Activated naive CD4-positive, alpha-beta T cell treated with anti-CD3 and anti-CD28 coated beads for 36 hours (primary cell): Measurements from ENCODE around the gene FGD4. TPM values are rescaled to one million over a fixed set of nuclear protein-coding genes. Genes with fewer than 3 reads are reported as not detected.

Source experiments
- CTCF ChIA-PET: fragments of 350-600 bp; sonication (Branson Sonifier 250); formaldehyde crosslinking; loops from one replicate; lab custom pipeline; 2021; ENCODE audit warnings: antibody characterized with exemption; lab: Charles Lee
- DNase-seq: peaks from one replicate; pipeline ENCODE4 v3.0.0-alpha.2; 2020
- H3K27ac Mint-ChIP-seq: one replicate; pipeline ENCODE4 v1.8.0; 2021; ENCODE audit warnings: mild to moderate bottlenecking, mixed read lengths
- H3K27me3 Mint-ChIP-seq: one replicate; pipeline ENCODE4 v1.8.0; 2021; ENCODE audit warnings: low read depth, mixed read lengths
- H3K36me3 Mint-ChIP-seq: one replicate; pipeline ENCODE4 v1.8.0; 2021; ENCODE audit warnings: low read depth, mixed read lengths
- H3K4me1 Mint-ChIP-seq: one replicate; pipeline ENCODE4 v1.8.0; 2021; ENCODE audit warnings: low read depth, mixed read lengths
- H3K4me3 Mint-ChIP-seq: one replicate; pipeline ENCODE4 v1.8.0; 2021; ENCODE audit warnings: mild to moderate bottlenecking, moderate library complexity, mixed read lengths
- H3K9me3 Mint-ChIP-seq: one replicate; pipeline ENCODE4 v1.8.0; 2021; ENCODE audit warnings: mixed read lengths
- intact Hi-C: fragments of 100-400 bp; cut with micrococcal nuclease; formaldehyde crosslinking; loops from one replicate; pipeline ENCODE4 v1.15.1; 2023
- total RNA-seq, 2 experiments: library from RNA; stranded (reverse); gene quantifications; one replicate each; pipeline ENCODE4 v1.2.3, GENCODE V29; 2021

The FGD4 gene
- total RNA-seq, 2 experiments from 2014 or later, result 0.15 to 0.17 TPM

DNA sequence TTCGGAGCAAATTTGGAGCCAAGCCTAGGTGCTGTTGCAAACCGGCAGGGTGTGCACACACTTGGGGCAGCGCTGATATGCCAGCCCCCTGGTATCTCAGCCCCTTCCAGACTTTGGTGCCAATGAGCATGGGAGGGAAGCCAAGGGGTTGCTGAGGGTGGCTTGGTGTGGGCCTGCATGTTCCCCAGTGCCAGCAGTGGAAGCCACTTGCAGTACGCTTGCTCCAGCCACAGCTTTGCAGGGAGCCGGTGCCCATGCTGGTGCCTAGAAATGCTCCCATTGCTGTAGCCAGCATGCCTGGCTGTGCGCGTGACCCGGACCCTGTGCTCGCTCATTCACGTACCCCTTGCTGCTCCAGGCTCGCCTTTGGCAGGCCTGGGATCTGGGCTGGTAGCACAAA is 212.6 kb downstream of the FGD4 start:
- intact Hi-C loops, result no loop called here
- no peak overlapping the region for H3K4me3 Mint-ChIP-seq
- H3K9me3 Mint-ChIP-seq, result no peaks in the 10 kb centered on the region
- H3K27me3 Mint-ChIP-seq, result no peaks in the 10 kb centered on the region
- H3K36me3 Mint-ChIP-seq, result no peaks in the 10 kb centered on the region
- DNase-seq, result no peak
- H3K4me1 Mint-ChIP-seq, result no peaks in the 10 kb centered on the region
- CTCF ChIA-PET, result no interaction called here
- H3K27ac Mint-ChIP-seq, result no peak overlapping the region

DNA sequence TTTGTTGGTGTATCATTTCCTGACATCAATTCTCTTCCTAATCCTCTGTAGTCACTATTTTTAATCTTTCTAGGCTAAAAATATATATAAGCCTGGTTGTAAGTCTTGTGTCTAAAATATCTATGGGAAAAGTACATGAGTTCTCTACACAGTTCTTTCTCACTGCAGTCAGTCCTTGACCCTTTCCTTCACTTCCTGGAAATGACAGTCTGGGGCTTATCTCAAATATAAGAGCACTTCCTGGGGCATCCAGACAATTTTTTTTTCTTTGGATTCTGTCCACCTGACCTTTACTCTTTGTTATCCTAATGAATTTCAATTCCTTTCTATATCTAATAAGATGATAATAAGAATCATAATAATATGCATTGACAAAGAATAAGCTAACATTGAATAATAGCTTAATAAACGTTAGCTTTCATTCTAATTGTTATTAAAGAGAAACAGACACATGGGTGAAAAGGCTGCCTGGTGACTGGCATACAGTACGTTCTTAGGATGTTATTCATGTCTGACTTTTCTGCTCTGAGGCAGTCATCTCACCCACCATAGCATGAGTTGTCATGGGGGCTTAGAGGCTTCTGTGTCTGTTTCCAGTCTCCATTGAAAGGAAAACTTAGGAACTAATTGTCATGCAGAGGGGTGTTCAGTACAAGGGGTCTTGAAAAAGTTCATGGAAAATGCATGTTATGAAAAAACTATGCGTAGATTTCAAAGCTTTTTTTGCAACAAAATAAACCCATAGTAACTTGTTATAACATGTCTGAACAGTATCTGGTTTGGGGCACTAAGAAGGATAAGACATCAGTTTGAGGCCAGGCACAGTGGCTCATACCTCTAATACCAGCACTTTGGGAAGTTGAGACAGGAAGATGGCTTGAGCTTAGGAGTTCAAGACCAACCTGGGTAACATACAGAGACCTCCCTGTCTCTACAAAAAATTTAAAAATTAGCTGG is 213.6 kb downstream of the FGD4 start:
- no peaks in the 10 kb centered on the region for H3K4me1 Mint-ChIP-seq
- no peaks in the 10 kb centered on the region for H3K27me3 Mint-ChIP-seq
- no peaks in the 10 kb centered on the region for H3K36me3 Mint-ChIP-seq
- no peak for DNase-seq
- CTCF ChIA-PET, result no interaction called here
- intact Hi-C loops, result loop anchor here (1.0 kb wide), 1 partner anchor 15 kb away; no protein-coding TSS in a partner anchor
- no peaks in the 10 kb centered on the region for H3K9me3 Mint-ChIP-seq
- H3K4me3 Mint-ChIP-seq, result no peak overlapping the region
- H3K27ac Mint-ChIP-seq, result no peak overlapping the region

DNA sequence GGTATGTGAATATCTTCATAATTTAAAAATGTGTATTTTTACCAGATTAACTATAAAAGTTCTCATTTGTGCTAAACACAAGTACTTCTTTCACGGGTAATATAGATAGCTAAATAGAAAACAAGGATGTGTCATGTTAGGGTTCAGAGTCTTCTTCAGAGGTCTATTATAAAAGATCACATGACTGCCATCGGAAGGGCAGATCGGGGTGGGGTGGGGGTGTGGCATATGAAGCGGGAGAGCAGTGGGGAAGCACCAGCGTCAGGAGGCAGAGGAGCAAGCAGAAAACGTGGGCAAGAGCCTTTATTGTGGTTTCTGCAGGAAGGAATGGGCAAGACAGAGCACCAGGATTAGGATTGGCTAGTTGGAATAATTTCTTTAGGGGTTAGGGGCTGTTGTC is 216.1 kb downstream of the FGD4 start:
- no peak overlapping the region for H3K4me3 Mint-ChIP-seq
- H3K36me3 Mint-ChIP-seq, result no peaks in the 10 kb centered on the region
- CTCF ChIA-PET, result no interaction called here
- intact Hi-C loops, result no loop called here
- no peaks in the 10 kb centered on the region for H3K9me3 Mint-ChIP-seq
- H3K27me3 Mint-ChIP-seq, result no peaks in the 10 kb centered on the region
- DNase-seq, result no peak
- H3K4me1 Mint-ChIP-seq, result no peaks in the 10 kb centered on the region
- no peak overlapping the region for H3K27ac Mint-ChIP-seq

DNA sequence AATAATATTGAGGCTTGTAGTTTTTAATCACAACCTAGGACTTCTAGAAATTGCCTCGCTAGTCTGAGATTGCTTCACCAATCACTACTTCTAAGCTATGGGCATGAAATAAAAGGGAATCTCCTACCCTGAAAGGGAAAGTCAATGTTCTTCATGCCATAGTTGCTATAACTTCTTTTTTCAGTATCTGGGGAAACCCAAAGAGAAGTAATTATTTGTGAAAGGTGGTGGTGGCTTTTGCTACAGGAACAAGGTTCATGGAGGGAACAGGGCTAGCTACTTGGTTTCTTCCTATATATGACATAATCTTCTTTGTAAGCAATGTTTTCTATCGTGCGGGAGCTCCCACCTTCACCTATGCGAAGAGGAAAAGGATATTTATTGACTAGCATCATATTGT is 218.2 kb downstream of the FGD4 start:
- CTCF ChIA-PET, result no interaction called here
- no peak overlapping the region for H3K4me3 Mint-ChIP-seq
- no peaks in the 10 kb centered on the region for H3K4me1 Mint-ChIP-seq
- intact Hi-C loops, result no loop called here
- H3K27me3 Mint-ChIP-seq, result no peaks in the 10 kb centered on the region
- H3K27ac Mint-ChIP-seq, result no peak overlapping the region
- no peaks in the 10 kb centered on the region for H3K9me3 Mint-ChIP-seq
- no peaks in the 10 kb centered on the region for H3K36me3 Mint-ChIP-seq
- DNase-seq, result no peak

DNA sequence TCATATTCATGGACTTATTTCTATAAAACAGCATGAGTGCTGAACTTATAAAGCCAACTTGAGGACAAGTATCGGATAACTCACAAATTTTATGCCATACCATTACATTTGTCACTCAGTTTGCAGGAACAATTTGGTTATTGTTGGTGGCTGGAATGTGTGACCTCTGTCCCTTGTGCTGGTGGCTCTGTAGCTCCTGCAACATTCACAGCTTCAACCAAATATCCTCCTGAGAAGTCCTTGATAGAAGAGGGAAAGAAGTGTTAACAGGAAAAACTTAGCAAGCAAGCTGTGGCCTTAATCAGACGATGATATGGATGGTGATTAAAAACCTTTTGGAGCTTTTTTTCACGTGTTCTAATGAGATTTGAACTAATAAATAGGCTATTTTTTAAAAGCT is 218.8 kb downstream of the FGD4 start:
- intact Hi-C loops, result no loop called here
- CTCF ChIA-PET, result no interaction called here
- Mint-ChIP-seq H3K27me3 (no peaks in the 10 kb centered on the region), H3K36me3 (no peaks in the 10 kb centered on the region), H3K4me3 (no peak overlapping the region), H3K27ac (no peak overlapping the region), H3K4me1 (no peaks in the 10 kb centered on the region), H3K9me3 (no peaks in the 10 kb centered on the region)
- DNase-seq, result no peak

DNA sequence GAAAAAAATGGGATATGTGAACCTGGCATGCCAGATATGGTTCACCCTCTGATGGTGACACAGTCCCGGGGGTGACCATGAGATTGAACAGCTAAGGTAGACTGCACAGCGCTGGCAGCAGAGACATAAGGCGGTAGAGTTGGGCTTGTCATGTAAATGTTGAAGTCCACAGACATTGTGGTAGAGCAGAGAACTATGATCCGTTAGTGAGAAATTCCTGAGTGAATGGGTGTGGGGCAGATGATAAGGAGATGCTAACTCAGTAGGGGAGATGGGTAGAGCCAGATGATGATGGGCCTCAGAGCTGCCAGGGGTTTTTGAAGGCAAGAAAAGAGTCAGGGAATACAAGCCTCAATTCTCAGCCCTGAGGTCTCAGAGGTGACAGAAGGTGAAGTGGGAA is 228.6 kb downstream of the FGD4 start:
- CTCF ChIA-PET, result no interaction called here
- Mint-ChIP-seq H3K4me1 (no peaks in the 10 kb centered on the region), H3K27ac (no peak overlapping the region), H3K9me3 (no peaks in the 10 kb centered on the region), H3K4me3 (no peak overlapping the region), H3K27me3 (peaks cover 2% of the 10 kb centered on the region), H3K36me3 (no peaks in the 10 kb centered on the region)
- intact Hi-C loops, result loop anchor here (1.0 kb wide), 1 partner anchor 15 kb away; no protein-coding TSS in a partner anchor
- DNase-seq, result no peak

DNA sequence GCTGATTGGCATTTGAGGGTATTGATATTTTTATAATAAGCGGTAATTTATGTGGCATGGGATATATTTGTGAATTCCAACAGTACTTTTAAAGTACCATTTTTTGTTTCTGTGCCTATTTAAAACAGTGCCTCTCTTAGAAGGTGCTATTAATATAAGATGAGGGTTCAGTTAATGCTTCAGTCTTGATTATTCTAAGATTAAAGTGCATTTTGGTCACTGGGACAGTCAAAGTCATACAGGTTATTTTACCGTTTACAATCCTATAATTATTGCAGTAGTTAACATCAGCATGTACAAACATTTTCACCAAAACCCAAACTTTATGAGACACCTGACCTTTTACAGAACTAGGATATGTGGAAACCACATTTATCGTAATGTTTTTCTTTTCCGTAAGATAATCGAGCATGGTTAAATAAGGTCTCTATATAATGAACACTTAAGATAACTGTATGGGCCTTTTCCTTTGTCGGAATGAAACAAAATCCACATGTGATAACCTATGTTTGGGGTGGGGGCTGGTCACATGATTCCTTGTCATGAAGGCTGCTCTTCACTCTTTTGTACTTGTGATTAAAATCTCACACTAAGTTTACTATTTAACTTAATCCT is 242.0 kb downstream of the FGD4 start:
- Mint-ChIP-seq H3K27ac (no peak overlapping the region), H3K27me3 (no peaks in the 10 kb centered on the region), H3K9me3 (no peaks in the 10 kb centered on the region), H3K4me1 (no peaks in the 10 kb centered on the region), H3K4me3 (no peak overlapping the region), H3K36me3 (no peaks in the 10 kb centered on the region)
- CTCF ChIA-PET, result no interaction called here
- intact Hi-C loops, result no loop called here
- no peak for DNase-seq

DNA sequence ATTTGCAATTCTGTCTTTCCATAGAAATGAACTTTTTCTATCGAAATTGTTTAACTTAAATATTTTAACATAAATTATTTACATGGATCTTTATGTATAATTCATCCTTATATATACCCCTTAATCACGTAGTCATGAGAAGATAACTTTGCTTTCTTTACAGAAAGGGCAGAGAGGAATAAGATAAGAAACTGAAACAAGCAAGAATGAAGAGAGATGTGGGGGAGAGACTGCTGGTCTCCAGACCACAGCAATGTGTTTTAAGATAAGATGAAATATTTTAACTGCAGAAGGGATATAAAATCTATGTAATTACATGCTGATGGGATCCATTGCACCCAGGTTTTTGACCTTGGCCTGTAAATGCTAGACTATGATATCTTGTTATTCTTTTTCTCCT is 245.1 kb downstream of the FGD4 start:
- Mint-ChIP-seq H3K4me1 (no peaks in the 10 kb centered on the region), H3K9me3 (no peaks in the 10 kb centered on the region), H3K27me3 (peaks cover 4% of the 10 kb centered on the region), H3K36me3 (no peaks in the 10 kb centered on the region), H3K27ac (no peak overlapping the region), H3K4me3 (no peak overlapping the region)
- DNase-seq, result no peak
- CTCF ChIA-PET, result no interaction called here
- intact Hi-C loops, result no loop called here

DNA sequence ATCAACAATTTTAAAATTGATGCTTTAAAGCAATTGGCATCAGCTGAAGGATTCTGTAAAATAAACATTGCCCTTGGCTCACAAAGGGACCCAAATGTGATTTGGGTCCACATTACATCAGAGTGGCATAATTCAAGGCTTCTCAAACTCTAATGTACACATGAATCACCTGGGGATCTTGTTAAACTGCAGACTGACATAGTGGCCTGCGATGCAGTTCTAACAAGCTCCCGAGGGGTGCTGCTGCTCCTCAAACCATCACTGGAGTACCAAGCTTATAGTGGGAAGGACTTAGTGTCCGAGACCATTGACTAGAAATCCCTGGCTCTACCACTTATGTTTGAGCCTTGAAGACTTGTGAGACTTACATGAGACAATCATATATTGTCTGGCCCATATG is 247.9 kb downstream of the FGD4 start:
- H3K4me3 Mint-ChIP-seq, result no peak overlapping the region
- no peaks in the 10 kb centered on the region for H3K9me3 Mint-ChIP-seq
- no peaks in the 10 kb centered on the region for H3K4me1 Mint-ChIP-seq
- CTCF ChIA-PET, result no interaction called here
- no peaks in the 10 kb centered on the region for H3K36me3 Mint-ChIP-seq
- peaks cover 4% of the 10 kb centered on the region for H3K27me3 Mint-ChIP-seq
- no peak for DNase-seq
- intact Hi-C loops, result no loop called here
- H3K27ac Mint-ChIP-seq, result no peak overlapping the region

DNA sequence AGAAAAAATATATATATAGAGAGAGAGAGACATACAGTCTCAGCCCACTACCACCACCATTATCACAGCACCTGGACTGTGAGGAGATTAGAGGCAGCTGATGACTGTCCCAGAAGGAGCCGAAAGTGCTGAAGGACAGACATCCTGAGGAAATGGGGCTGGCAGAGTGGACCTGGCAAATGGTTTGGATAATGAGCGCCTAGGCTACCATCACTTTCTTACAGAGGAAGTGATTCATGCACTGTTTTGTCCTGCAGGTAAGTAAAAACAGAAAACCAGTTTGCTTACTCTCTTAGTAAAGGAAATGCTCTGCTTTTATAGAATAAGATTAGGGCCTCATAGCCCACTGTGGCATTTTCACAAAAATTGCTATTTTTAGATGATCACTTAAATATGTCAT is 251.2 kb downstream of the FGD4 start:
- CTCF ChIA-PET, result no interaction called here
- intact Hi-C loops, result no loop called here
- H3K4me1 Mint-ChIP-seq, result no peaks in the 10 kb centered on the region
- peaks cover 4% of the 10 kb centered on the region for H3K27me3 Mint-ChIP-seq
- H3K4me3 Mint-ChIP-seq, result no peak overlapping the region
- H3K9me3 Mint-ChIP-seq, result no peaks in the 10 kb centered on the region
- no peaks in the 10 kb centered on the region for H3K36me3 Mint-ChIP-seq
- no peak for DNase-seq
- H3K27ac Mint-ChIP-seq, result no peak overlapping the region

DNA sequence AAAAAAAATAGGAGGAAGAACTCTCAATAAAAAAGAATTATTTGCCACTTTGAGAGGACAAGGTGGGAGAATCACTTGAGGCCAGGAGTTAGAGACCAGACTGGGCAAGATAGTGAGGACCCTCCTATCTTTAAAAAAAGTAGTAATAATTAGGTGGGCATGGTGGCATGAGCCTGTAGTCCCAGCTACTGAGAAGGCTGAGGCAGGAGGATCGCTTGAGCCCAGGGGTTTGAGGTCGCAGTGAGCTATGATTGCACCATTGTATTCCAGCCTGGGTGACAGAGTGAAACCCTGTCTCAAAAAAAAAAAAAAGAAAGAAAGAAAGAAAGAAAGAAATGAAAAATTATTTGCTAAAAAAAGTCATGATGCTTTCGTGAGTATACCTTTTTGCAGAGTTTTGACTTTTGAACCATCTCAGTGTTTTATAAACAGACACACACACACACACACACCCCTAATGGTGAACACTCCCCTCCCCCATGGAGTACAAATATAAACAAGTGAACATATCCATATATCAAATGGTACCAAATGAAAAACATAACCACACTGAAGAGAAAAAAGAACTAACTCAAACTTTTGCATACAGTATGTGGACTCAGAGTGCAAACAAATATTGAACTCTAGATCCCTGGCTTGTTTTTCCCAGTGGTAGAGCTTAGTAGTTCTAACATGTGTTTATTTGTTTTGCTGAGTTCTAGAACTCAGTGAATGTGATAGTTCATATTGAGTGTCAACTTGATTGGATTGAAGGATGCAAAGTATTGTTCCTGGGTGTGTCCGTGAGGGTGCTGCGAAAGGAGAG is 252.0 kb downstream of the FGD4 start:
- Mint-ChIP-seq H3K36me3 (no peaks in the 10 kb centered on the region), H3K4me3 (no peak overlapping the region), H3K27me3 (peaks cover 4% of the 10 kb centered on the region), H3K4me1 (no peaks in the 10 kb centered on the region), H3K27ac (no peak overlapping the region), H3K9me3 (no peaks in the 10 kb centered on the region)
- no peak for DNase-seq
- intact Hi-C loops, result no loop called here
- CTCF ChIA-PET, result interaction anchor here (0.8 kb wide), 1 partner anchor 195 kb away, joined by 4 read pairs; no protein-coding TSS in a partner anchor

DNA sequence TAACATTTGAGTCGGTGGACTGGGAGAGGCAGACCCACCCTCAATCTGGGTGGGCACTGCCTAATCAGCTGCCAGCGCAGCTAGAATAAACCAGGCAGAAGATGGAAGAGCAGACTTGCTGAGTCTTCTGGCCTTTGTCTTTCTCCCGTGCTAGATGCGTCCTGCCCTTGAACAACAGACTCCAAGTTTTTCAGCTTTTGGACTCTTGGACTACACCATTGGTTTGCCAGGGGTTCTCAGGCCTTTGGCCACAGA is 252.5 kb downstream of the FGD4 start:
- no peaks in the 10 kb centered on the region for H3K36me3 Mint-ChIP-seq
- intact Hi-C loops, result no loop called here
- CTCF ChIA-PET, result interaction anchor here (0.5 to 0.9 kb wide), 3 partner anchors 11 to 196 kb away, joined by 3 to 4 read pairs (median 4); no protein-coding TSS in a partner anchor
- no peak for DNase-seq
- no peaks in the 10 kb centered on the region for H3K9me3 Mint-ChIP-seq
- no peaks in the 10 kb centered on the region for H3K4me1 Mint-ChIP-seq
- no peak overlapping the region for H3K4me3 Mint-ChIP-seq
- H3K27ac Mint-ChIP-seq, result no peak overlapping the region
- peaks cover 4% of the 10 kb centered on the region for H3K27me3 Mint-ChIP-seq
